HG03575 (cell line): ENCODE results near the gene RNF113A.
"Not testable (repeated sequence)": the region's sequence is repeated elsewhere in the genome, so short reads cannot be mapped to it uniquely, and the experiment has no call there.

Experiments used
- ATAC-seq: cut with Tn5 transposase; IDR thresholded peaks from one replicate; pipeline ENCODE4 v1.9.1; 2021; ENCODE audit not compliant: unreplicated experiment, insufficient number of reproducible peaks, low FRiP score; ENCODE audit errors: extremely low read depth

Gene RNF113A

DNA sequence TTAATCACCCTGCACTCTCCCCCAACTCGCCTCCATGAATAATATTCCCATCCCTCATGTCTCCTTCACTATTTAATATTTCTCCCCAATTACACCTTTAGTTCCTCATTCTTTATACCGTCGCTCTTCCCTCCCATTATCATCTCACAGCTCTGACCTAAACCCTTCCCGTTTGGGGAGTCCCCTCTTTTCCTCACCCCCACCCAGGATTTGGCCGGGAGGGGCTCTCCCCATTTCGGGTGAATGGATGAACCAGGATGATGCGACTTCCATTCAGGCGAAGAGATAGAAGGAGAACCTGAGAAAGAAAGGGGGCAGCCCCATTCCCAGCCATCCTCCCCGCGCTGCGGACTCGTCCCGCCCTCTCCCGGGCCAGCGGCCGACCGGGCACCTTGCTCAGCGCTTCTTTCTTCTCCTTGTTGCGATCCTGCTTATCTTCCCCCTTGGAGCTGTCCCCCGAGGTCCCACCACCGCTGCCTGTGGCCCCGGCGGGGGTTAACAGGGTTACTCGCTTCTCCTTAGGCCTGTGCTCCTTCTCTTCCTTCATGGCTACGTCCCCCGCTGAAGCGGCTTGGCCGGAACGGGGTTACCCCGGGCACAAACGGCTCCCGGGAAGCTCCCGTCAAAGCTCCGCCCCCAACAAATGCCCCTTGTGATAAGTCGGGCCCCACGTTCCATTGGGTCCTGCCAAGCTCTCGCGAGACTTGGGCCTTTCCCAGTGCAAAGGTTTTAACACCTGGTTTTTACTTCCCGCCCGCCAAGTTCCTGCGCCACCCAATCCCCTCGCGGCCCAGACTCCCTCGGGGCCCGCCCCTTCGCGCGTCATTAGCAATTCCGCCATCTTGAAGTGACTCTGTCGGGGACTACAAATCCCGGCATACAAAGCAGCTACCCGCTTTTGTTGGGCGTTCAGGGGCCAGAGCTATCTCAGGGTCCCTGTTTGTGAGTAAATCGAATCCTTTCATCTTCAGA lies 18.9 kb downstream of the RNF113A start, which contains the start of gene UPF3B:
TSS of gene UPF3B (minus strand) at position 582 of the 972 bp plus-strand sequence. CDS start at position 547, 35 bp downstream.
- ATAC-seq: peak; percentile 73

DNA sequence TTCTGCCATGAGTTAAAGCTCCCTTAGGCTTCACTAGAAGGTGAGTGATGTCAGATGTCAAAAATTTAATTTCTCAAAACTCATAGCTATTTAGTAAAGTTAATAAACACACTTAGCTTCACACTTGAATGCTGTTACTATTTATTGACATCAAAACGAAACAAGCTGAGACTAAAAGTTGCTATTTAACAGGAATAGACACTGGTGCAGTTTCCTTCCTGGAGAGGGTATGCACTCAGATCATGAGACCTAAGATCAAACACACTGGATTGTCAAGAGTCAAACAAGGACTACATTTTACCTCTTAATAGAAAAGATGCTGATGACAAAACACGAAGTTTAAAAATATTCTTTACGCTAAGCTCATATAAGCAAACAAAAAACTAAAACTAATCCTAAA lies 37.6 kb downstream of the RNF113A start:
- no peak for ATAC-seq

DNA sequence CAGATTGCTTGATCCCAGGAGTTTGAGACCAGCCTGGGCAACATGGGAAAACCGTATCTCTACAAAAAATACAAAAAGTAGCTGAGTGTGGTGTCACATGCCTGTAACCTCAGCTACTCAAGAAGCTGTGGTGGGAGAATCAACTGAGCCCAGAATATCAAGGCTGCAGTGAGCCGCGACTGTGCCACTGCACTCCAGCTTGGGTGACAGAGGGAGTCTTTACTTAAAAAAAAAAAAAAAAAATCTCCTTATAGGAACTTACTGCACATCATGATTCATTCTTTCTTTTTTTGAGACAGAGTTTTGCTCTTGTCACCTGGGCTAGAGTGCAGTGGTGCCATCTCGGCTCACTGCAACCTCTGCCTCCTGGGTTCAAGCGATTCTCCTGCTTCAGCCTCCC lies 43.1 kb downstream of the RNF113A start:
- no peak for ATAC-seq

DNA sequence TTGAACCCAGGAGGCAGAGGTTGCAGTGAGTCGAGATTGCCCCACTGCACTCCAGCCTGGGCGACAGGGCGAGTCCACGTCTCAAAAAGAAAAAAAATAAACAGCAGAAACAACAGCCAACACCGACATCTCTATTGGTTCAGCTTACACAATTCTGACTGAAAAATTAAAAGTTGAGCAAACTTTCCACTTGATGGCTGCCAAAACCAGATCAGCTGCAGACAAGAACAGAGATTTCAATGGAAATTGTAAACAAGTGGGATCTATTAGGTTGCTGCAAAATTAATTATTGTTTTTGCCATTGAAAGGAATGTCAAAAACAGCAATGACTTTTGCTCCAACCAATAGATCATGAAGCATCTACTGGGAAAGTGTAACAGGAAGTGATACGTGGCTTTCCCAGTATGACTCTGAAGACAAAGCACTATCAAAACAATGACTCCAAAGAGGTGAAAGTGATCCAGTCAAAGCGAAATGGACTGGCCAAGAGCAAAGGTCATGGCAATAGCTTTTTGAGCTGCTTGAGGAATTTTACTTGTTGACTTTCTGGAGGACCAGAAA lies 45.1 kb downstream of the RNF113A start:
- ATAC-seq: no peak

DNA sequence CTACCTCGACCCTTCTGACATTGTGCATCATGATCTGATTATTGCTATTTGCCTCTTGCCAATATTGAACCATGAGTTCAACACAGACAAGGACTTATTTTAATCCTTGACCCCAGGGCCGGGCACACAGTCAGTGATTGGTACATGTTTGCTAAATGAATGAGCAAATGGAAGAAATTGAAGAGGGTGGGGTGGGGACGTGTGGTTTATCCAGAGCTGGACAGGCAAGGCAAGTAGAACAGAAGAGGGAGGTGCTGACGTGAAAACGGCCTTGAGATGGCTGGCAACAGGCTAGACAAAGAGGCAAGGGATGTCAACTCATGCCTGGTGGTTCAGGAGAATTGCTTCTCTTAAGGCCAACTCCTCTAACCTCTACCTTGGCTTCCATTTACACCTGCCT lies 47.3 kb downstream of the RNF113A start:
- not testable (repeated sequence) for ATAC-seq

DNA sequence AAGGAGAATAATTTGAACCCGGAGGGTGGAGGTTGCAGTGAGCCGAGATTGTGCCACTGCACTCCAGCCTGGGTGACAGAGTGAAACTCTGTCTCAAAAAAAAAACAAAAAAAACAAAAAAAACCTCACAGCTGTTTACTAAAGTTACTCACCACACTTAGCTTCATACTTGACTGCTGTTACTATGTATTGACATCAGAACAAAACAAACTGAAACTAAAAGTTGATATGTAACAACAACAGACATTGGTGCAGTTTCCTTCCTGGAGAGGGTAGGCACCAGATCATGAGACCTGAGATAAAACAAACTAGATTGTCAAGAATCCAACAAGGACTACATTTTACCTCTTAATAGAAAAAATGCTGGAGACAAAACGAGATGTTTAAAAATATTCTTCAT lies 49.8 kb downstream of the RNF113A start:
- peak; percentile 88 for ATAC-seq
